ENCODE data around the gene GSN. TPM values are rescaled to one million over a fixed set of nuclear protein-coding genes. Genes with fewer than 3 reads are reported as not detected.

The GSN gene
- total and polyA plus RNA-seq, 9 donors: 269 to 422 (median 313) TPM

Other genes with a start within 250 kb of the GSN start
- 9.3 TPM for gene C5, start 217.9 kb upstream of the GSN start, total RNA-seq
- 1 to 10 TPM; 6.0 to 9.4 (median 7.6) TPM for gene C5, start 217.9 kb upstream of the GSN start, polyA plus RNA-seq (ENCODE audit: insufficient read depth in 1 of 8, insufficient read length in 8 of 8, low replicate concordance in 1 of 8)
- gene CNTRL, start 193.2 kb upstream of the GSN start, total RNA-seq: 15.9 TPM
- 10 to 100 TPM; 14.7 to 24.6 (median 17.7) TPM for gene CNTRL, start 193.2 kb upstream of the GSN start, polyA plus RNA-seq (ENCODE audit: insufficient read depth in 1 of 8, insufficient read length in 8 of 8, low replicate concordance in 1 of 8)
- 28.3 TPM for gene RAB14, start 66.3 kb upstream of the GSN start, total RNA-seq
- gene RAB14, start 66.3 kb upstream of the GSN start, polyA plus RNA-seq (ENCODE audit: insufficient read depth in 1 of 8, insufficient read length in 8 of 8, low replicate concordance in 1 of 8): 10 to 100 TPM; 48.2 to 63.4 (median 51.8) TPM
- gene STOM, start 102.1 kb downstream of the GSN start, total RNA-seq: 69.7 TPM
- 10 to 100 TPM; 51.7 to 94.5 (median 76.7) TPM for gene STOM, start 102.1 kb downstream of the GSN start, polyA plus RNA-seq (ENCODE audit: insufficient read depth in 1 of 8, insufficient read length in 8 of 8, low replicate concordance in 1 of 8)
- 9.9 TPM for gene GGTA1, start 231.7 kb downstream of the GSN start, total RNA-seq
- 10 to 100 TPM in 5 of 8 donors, 1 to 10 TPM in 3; 8.6 to 14.7 (median 11.0) TPM for gene GGTA1, start 231.7 kb downstream of the GSN start, polyA plus RNA-seq (ENCODE audit: insufficient read depth in 1 of 8, insufficient read length in 8 of 8, low replicate concordance in 1 of 8)